GM23338 (cell line): ENCODE data around the gene FILIP1. TPM values are rescaled to one million over a fixed set of nuclear protein-coding genes. Genes with fewer than 3 reads are reported as not detected.

Experiments
- ATAC-seq: fragments of 200-7000 bp; cut with Tn5 transposase; 3 replicates; pipeline ENCODE4 v1.9.1; 2020
- DNase-seq: peaks from one replicate; pipeline ENCODE4 v3.0.0-alpha.2; 2015; ENCODE audit warnings: low spot score
- H2AFZ ChIP-seq: fragments of 200-600 bp; sonication (generic); 2 replicates; pipeline ENCODE4 v1.8.0; 2016; ENCODE audit warnings: antibody characterized with exemption, mild to moderate bottlenecking, moderate library complexity
- H3F3A ChIP-seq: fragments of 200-600 bp; sonication (generic); replicated peaks from 2 replicates; pipeline ENCODE4 v1.8.0; 2017; ENCODE audit warnings: antibody characterized with exemption, mixed run types, low read depth
- H3K27ac ChIP-seq: fragments of 200-600 bp; sonication (generic); 2 replicates; pipeline ENCODE4 v1.6.1; 2016; ENCODE audit warnings: low read depth
- H3K27me3 ChIP-seq: fragments of 200-600 bp; sonication (generic); 2 replicates; pipeline ENCODE4 v1.8.0; 2016; ENCODE audit warnings: mild to moderate bottlenecking, mixed run types, moderate library complexity; ENCODE audit not compliant: insufficient read depth
- H3K36me3 ChIP-seq: fragments of 200-600 bp; sonication (generic); 2 replicates; pipeline ENCODE4 v1.8.0; 2016; ENCODE audit warnings: mild to moderate bottlenecking; ENCODE audit not compliant: insufficient read depth
- H3K4me1 ChIP-seq: fragments of 200-600 bp; sonication (generic); 2 replicates; pipeline ENCODE4 v1.8.0; 2016; ENCODE audit warnings: mild to moderate bottlenecking, moderate library complexity; ENCODE audit not compliant: insufficient read depth
- H3K4me2 ChIP-seq: fragments of 200-600 bp; sonication (generic); 2 replicates; pipeline ENCODE4 v1.7.1; 2017; ENCODE audit warnings: mixed run types
- H3K4me3 ChIP-seq: fragments of 200-600 bp; sonication (generic); 2 replicates; pipeline ENCODE4 v1.6.1; 2016; ENCODE audit warnings: mixed run types
- H3K79me2 ChIP-seq: fragments of 200-600 bp; sonication (generic); replicated peaks from 2 replicates; pipeline ENCODE4 v1.8.0; 2017; ENCODE audit warnings: mild to moderate bottlenecking; ENCODE audit not compliant: insufficient read depth
- H3K9me2 ChIP-seq: fragments of 200-600 bp; sonication (generic); 2 replicates; pipeline ENCODE4 v1.8.0; 2017; ENCODE audit not compliant: insufficient read depth
- H4K20me1 ChIP-seq: fragments of 200-600 bp; sonication (generic); replicated peaks from 2 replicates; pipeline ENCODE4 v1.8.0; 2017; ENCODE audit warnings: mild to moderate bottlenecking; ENCODE audit not compliant: insufficient read depth
- H3K27ac Mint-ChIP-seq: 2 replicates; pipeline ENCODE4 v1.8.0; 2020; ENCODE audit warnings: inconsistent platforms, mild to moderate bottlenecking, moderate library complexity, mixed read lengths
- H3K27me3 Mint-ChIP-seq: 3 replicates; pipeline ENCODE4 v1.8.0; 2022; ENCODE audit warnings: low read depth, mild to moderate bottlenecking, moderate library complexity, mixed read lengths, inconsistent platforms; ENCODE audit not compliant: insufficient read depth, poor library complexity
- H3K36me3 Mint-ChIP-seq: 3 replicates; pipeline ENCODE4 v1.8.0; 2021; ENCODE audit warnings: low read depth, mild to moderate bottlenecking, inconsistent platforms, moderate library complexity, mixed read lengths
- H3K4me1 Mint-ChIP-seq: 3 replicates; pipeline ENCODE4 v1.8.0; 2020; ENCODE audit warnings: mild to moderate bottlenecking, inconsistent platforms, mixed read lengths
- H3K4me3 Mint-ChIP-seq: 3 replicates; pipeline ENCODE4 v1.8.0; 2021; ENCODE audit warnings: moderate library complexity, mild to moderate bottlenecking, inconsistent platforms, mixed read lengths
- H3K9me3 Mint-ChIP-seq: 3 replicates; pipeline ENCODE4 v1.8.0; 2020; ENCODE audit warnings: moderate library complexity, mild to moderate bottlenecking, inconsistent platforms, mixed read lengths
- CREB1 ChIP-seq: fragments of 250-450 bp; sonication (Bioruptor Pico); IDR thresholded peaks from 2 replicates; pipeline ENCODE4 v1.5.0; 2020; ENCODE audit warnings: low read depth, mild to moderate bottlenecking, moderate library complexity
- ETS1 ChIP-seq: IDR thresholded peaks from 2 replicates; pipeline ENCODE4 v1.6.1; 2016; ENCODE audit warnings: antibody characterized with exemption
- JUNB ChIP-seq: IDR thresholded peaks from one replicate; pipeline ENCODE4 v1.6.1; 2016; ENCODE audit warnings: antibody characterized with exemption; ENCODE audit not compliant: unreplicated experiment
- ZNF331 ChIP-seq: fragments of 250-450 bp; sonication (Bioruptor Pico); IDR thresholded peaks from 2 replicates; pipeline ENCODE4 v1.5.0; 2020; ENCODE audit warnings: low read depth, mild to moderate bottlenecking, moderate library complexity
- polyA plus RNA-seq: library from polyadenylated mRNA; unstranded; fragments of >200 nt; fragmentation: Nextera tagmentation; extraction: Ambion mirVana; gene quantifications from 2 replicates; pipeline ENCODE4 v1.2.1, GENCODE V29; 2016
- total RNA-seq: library from RNA; depleted of rRNA; stranded (reverse); fragments of >200 nt; shearing (Covaris generic); gene quantifications from 2 replicates; pipeline ENCODE4 v1.2.3, GENCODE V29; 2014
- TF ChIP-seq, protein P1 (sequence below): fragments of 250-450 bp; sonication (Bioruptor Pico); IDR thresholded peaks from 2 replicates; pipeline ENCODE4 v1.5.0; 2020; ENCODE audit warnings: mild to moderate bottlenecking, moderate library complexity

The FILIP1 gene
- total and polyA plus RNA-seq, 2 experiments from 2014 or later: 3.7 to 6.4 TPM

DNA sequence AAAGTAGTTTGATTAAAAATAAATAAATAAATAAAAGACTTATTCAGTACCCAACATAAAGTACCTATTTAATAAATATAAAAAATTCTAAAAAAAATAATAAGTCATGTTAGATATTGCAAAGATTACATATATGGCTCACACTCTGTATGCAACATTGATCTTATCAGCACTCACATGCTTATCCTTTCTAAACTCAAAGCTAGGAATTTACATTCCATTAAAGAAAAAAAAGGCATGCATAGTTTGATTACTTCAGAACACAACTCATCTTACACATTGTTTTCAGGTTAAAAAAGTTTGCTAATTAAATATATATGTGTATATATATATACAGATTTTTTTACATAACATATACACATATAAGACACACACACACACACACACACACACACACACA, 96.4 kb downstream of the FILIP1 start:
- TF ChIP-seq CREB1 (CRISPR knock-in tag) (no peak), ZNF331 (CRISPR knock-in tag) (no peak), ETS1 (no peak), JUNB (no peak)
- TF ChIP-seq, protein P1, sequence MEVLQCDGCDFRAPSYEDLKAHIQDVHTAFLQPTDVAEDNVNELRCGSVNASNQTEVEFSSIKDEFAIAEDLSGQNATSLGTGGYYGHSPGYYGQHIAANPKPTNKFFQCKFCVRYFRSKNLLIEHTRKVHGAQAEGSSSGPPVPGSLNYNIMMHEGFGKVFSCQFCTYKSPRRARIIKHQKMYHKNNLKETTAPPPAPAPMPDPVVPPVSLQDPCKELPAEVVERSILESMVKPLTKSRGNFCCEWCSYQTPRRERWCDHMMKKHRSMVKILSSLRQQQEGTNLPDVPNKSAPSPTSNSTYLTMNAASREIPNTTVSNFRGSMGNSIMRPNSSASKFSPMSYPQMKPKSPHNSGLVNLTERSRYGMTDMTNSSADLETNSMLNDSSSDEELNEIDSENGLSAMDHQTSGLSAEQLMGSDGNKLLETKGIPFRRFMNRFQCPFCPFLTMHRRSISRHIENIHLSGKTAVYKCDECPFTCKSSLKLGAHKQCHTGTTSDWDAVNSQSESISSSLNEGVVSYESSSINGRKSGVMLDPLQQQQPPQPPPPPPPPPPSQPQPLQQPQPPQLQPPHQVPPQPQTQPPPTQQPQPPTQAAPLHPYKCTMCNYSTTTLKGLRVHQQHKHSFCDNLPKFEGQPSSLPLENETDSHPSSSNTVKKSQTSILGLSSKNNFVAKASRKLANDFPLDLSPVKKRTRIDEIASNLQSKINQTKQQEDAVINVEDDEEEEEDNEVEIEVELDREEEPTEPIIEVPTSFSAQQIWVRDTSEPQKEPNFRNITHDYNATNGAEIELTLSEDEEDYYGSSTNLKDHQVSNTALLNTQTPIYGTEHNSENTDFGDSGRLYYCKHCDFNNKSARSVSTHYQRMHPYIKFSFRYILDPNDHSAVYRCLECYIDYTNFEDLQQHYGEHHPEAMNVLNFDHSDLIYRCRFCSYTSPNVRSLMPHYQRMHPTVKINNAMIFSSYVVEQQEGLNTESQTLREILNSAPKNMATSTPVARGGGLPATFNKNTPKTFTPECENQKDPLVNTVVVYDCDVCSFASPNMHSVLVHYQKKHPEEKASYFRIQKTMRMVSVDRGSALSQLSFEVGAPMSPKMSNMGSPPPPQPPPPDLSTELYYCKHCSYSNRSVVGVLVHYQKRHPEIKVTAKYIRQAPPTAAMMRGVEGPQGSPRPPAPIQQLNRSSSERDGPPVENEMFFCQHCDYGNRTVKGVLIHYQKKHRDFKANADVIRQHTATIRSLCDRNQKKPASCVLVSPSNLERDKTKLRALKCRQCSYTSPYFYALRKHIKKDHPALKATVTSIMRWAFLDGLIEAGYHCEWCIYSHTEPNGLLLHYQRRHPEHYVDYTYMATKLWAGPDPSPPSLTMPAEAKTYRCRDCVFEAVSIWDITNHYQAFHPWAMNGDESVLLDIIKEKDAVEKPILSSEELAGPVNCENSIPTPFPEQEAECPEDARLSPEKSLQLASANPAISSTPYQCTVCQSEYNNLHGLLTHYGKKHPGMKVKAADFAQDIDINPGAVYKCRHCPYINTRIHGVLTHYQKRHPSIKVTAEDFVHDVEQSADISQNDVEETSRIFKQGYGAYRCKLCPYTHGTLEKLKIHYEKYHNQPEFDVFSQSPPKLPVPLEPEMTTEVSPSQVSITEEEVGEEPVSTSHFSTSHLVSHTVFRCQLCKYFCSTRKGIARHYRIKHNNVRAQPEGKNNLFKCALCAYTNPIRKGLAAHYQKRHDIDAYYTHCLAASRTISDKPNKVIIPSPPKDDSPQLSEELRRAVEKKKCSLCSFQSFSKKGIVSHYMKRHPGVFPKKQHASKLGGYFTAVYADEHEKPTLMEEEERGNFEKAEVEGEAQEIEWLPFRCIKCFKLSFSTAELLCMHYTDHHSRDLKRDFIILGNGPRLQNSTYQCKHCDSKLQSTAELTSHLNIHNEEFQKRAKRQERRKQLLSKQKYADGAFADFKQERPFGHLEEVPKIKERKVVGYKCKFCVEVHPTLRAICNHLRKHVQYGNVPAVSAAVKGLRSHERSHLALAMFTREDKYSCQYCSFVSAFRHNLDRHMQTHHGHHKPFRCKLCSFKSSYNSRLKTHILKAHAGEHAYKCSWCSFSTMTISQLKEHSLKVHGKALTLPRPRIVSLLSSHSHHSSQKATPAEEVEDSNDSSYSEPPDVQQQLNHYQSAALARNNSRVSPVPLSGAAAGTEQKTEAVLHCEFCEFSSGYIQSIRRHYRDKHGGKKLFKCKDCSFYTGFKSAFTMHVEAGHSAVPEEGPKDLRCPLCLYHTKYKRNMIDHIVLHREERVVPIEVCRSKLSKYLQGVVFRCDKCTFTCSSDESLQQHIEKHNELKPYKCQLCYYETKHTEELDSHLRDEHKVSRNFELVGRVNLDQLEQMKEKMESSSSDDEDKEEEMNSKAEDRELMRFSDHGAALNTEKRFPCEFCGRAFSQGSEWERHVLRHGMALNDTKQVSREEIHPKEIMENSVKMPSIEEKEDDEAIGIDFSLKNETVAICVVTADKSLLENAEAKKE (CRISPR knock-in tag): no peak
- Mint-ChIP-seq H3K36me3 (no peaks in the 10 kb centered on the region), H3K9me3 (no peaks in the 10 kb centered on the region), H3K27ac (no peak overlapping the region), H3K27me3 (no peaks in the 10 kb centered on the region), H3K4me3 (no peak overlapping the region), H3K4me1 (no peaks in the 10 kb centered on the region; the same call in 2 of the 3 replicates)
- H3F3A ChIP-seq: no peaks in the 10 kb centered on the region
- ATAC-seq: no peak
- H3K27me3 ChIP-seq: no peaks in the 10 kb centered on the region
- no peak for DNase-seq
- no peaks in the 10 kb centered on the region; the same call in 1 of the 2 replicates for H3K36me3 ChIP-seq
- H3K79me2 ChIP-seq: no peaks in the 10 kb centered on the region
- H3K4me3 ChIP-seq: no peak overlapping the region
- peaks cover 2% of the 10 kb centered on the region; the same call in 1 of the 2 replicates for H3K4me1 ChIP-seq
- no peak overlapping the region for H2AFZ ChIP-seq
- no peaks in the 10 kb centered on the region for H3K9me2 ChIP-seq
- no peak overlapping the region for H3K4me2 ChIP-seq
- no peak overlapping the region for H3K27ac ChIP-seq
- no peaks in the 10 kb centered on the region for H4K20me1 ChIP-seq
